Camera-type eye (tissue), 1 donor: ENCODE results near the gene EPHB3. TPM values are rescaled to one million over a fixed set of nuclear protein-coding genes. Genes with fewer than 3 reads are reported as not detected.

Source experiments
- total RNA-seq: library from RNA; depleted of rRNA; stranded (reverse); fragments of >200 nt; gene quantifications from one replicate; pipeline ENCODE4 v1.2.3, GENCODE V29; 2014

The EPHB3 gene
- 32.2 TPM for total RNA-seq

DNA sequence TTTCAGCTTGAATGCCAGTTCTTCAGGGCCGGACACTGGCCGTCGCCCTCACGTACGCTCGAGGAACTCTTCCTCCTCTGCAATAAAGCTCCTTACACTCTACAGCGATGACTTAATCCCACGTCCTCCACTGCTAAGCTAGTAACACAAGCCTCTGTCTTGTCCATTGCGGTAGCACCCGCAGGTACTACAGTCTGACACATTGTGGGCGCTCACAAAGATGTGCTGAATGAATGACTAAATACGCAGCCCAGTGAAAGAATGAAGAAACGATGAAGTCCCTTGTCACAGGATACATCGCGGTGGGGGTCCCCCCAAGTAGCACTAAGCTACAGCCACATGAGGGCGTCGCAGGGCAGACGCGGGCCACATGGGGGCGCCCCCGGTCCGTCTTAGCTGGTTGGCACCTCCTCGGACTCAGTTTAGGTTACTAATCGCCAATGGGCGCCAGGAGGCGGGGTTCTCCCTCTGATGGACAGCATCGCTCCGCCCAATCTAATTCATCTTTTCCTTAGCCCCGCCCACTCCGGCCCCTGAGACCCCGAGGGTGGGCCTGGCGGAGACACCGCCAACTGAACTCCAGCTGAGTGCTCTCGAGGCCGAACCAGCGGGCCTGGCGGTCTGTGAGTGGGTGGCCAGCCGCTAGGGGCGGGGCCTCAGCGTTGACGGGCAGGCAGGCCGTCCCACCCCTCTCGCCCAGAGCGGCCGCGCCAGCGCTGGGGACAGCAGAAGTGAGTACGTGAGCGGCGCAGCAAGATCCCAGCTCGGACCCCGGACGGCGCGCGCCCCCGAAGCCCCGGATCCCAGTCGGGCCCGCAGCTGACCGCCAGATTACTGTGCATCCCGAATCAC, at the start of gene EPHB3:
Gene EPHB3, plus strand, starts transcription at position 725 of the 852 bp plus-strand sequence. CDS start 451 bp downstream, outside the sequence.

Other genes with a start within 250 kb of the EPHB3 start
- gene EIF4G1, start 247.2 kb upstream of the EPHB3 start, total RNA-seq, result 155 TPM
- gene FAM131A, start 224.2 kb upstream of the EPHB3 start, total RNA-seq, result 32.0 TPM
- gene CLCN2, start 200.2 kb upstream of the EPHB3 start, total RNA-seq, result 11.0 TPM
- 62.1 TPM for gene POLR2H, start 200.1 kb upstream of the EPHB3 start, total RNA-seq
- not detected for gene THPO, start 183.6 kb upstream of the EPHB3 start, total RNA-seq
- 26.8 TPM for gene CHRD, start 181.7 kb upstream of the EPHB3 start, total RNA-seq
- gene MAGEF1, start 150.3 kb downstream of the EPHB3 start, total RNA-seq, result 62.5 TPM